ENCODE data around the gene PECR. TPM values are rescaled to one million over a fixed set of nuclear protein-coding genes. Genes with fewer than 3 reads are reported as not detected.
A peak's percentile ranks its signal among the peaks of the same experiment; 100 is the strongest.

PECR gene
- total and polyA plus RNA-seq, 2 of the 13 experiments (the other 11 are each of a cell fraction or from before 2014, with no cell fraction given) = 151 to 153 TPM

- 31% methylated on average over 3 of the region's 3 CpGs for WGBS (ENCODE audit: low lambda C conversion rate)
- Histone ChIP-seq H2AFZ (ENCODE audit: low read length) (no peak overlapping the region), H3K4me2 (ENCODE audit: low read depth, low read length) (no peak overlapping the region), H3K4me3 (replicated peaks in 1 of 3; ENCODE audit: insufficient read depth in 1 of 3, low read depth in 2 of 3, low read length in 3 of 3) (no peak overlapping the region), H3K36me3 (replicated peaks in 1 of 2; ENCODE audit: control insufficient read depth in 1 of 2, insufficient read depth in 2 of 2, low read length in 2 of 2) (peaks cover 0 to 16% of the 10 kb centered on the region in 2 experiments; a peak in 3 of 5 replicates), H3K27me3 (ENCODE audit: control insufficient read depth in 1 of 2, insufficient read depth in 2 of 2, low read length in 2 of 2) (no peaks in the 10 kb centered on the region), H3K9me3 (ENCODE audit: low read length) (no peaks in the 10 kb centered on the region), H3K9ac (ENCODE audit: insufficient read depth, low read depth, low read length) (no peak overlapping the region), H3K79me2 (ENCODE audit: insufficient read depth, low read length) (no peaks in the 10 kb centered on the region), H3K4me1 (ENCODE audit: insufficient read depth, low read length) (peaks cover 20% of the 10 kb centered on the region), H4K20me1 (ENCODE audit: insufficient read depth, low read length) (no peaks in the 10 kb centered on the region), H3K27ac (ENCODE audit: extremely low read length, insufficient read depth, low read length) (no peak overlapping the region)
- CTCF ChIA-PET (ENCODE audit: low intra/inter-chr PET ratio, low total read pairs) = interaction anchor here (0.8 to 3.6 kb wide), 3 partner anchors 10 to 229 kb away, joined by 3 to 41 read pairs (median 13); partner anchors contain the start of gene MREG
- in situ Hi-C loops (cut with HindIII; ENCODE audit: extremely low pct_ligation_motif_present, low pct_unique_long_range_greater_than_20kb) (no loop called here), intact Hi-C loops (cut with micrococcal nuclease; ENCODE audit: unreplicated experiment) (loop anchor here (1.0 kb wide), 1 partner anchor 73 kb away; no protein-coding TSS in a partner anchor)
- FAIRE-seq (peak; percentile 68), ATAC-seq (peak; percentile 86), DNase-seq (ENCODE audit: low spot score) (peak; percentile 66)
- no TSS peak for BruUV-seq (replicated peaks)
- POLR2A ChIA-PET = interaction anchor here (0.7 kb wide), 1 partner anchor 70 kb away, joined by 3 read pairs; no protein-coding TSS in a partner anchor
- TF ChIP-seq ZNF557 (CRISPR knock-in tag; IDR thresholded peaks at IDR 0.05) = no peak
- TF ChIP-seq SRF (IDR thresholded peaks at IDR 0.05; ENCODE audit: low read depth, low read length) = no peak
- no peak for TF ChIP-seq ZNF44 (CRISPR knock-in tag; IDR thresholded peaks at IDR 0.05)
- TF ChIP-seq CTCF (CRISPR knock-in tag; IDR thresholded peaks at IDR 0.05) = peak; percentile 73
- TF ChIP-seq STAG1 (CRISPR knock-in tag; IDR thresholded peaks at IDR 0.05) = peak; percentile 55
- no peak for TF ChIP-seq ZNF567 (CRISPR knock-in tag; IDR thresholded peaks at IDR 0.05; ENCODE audit: borderline replicate concordance)
- peak; percentile 46 for TF ChIP-seq XRCC5 (optimal IDR thresholded peaks at IDR 0.05; ENCODE audit: low read length)
- 0 out of 2 replicates have a peak, but pooled peaks have one; percentile 51 for TF ChIP-seq RAD21 (CRISPR knock-in tag; IDR thresholded peaks at IDR 0.05)
- TF ChIP-seq PPARG (CRISPR knock-in tag; conservative IDR thresholded peaks at IDR 0.05) = 0 out of 2 replicates have a peak, but pooled peaks have one; percentile 28
- TF ChIP-seq, protein P1, sequence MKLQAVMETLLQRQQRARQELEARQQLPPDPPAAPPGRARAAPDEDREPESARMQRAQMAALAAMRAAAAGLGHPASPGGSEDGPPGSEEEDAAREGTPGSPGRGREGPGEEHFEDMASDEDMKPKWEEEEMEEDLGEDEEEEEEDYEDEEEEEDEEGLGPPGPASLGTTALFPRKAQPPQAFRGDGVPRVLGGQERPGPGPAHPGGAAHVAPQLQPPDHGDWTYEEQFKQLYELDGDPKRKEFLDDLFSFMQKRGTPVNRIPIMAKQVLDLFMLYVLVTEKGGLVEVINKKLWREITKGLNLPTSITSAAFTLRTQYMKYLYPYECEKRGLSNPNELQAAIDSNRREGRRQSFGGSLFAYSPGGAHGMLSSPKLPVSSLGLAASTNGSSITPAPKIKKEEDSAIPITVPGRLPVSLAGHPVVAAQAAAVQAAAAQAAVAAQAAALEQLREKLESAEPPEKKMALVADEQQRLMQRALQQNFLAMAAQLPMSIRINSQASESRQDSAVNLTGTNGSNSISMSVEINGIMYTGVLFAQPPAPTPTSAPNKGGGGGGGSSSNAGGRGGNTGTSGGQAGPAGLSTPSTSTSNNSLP (IDR thresholded peaks at IDR 0.05; ENCODE audit: low read depth, low read length) = 0 out of 2 replicates have a peak, but pooled peaks have one; percentile 42
- no peak for TF ChIP-seq MAFK (conservative IDR thresholded peaks at IDR 0.05 in 1 of 2, IDR thresholded peaks at IDR 0.05 in 1 of 2; ENCODE audit: low read length in 2 of 2)
- TF ChIP-seq ZSCAN12 (CRISPR knock-in tag; IDR thresholded peaks at IDR 0.05) = no peak
- TF ChIP-seq, protein P2, sequence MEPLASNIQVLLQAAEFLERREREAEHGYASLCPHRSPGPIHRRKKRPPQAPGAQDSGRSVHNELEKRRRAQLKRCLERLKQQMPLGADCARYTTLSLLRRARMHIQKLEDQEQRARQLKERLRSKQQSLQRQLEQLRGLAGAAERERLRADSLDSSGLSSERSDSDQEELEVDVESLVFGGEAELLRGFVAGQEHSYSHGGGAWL (CRISPR knock-in tag; IDR thresholded peaks at IDR 0.05) = no peak
- TF ChIP-seq ZNF839 (CRISPR knock-in tag; IDR thresholded peaks at IDR 0.05; ENCODE audit: borderline replicate concordance) = no peak
- no peak for TF ChIP-seq ZNF256 (CRISPR knock-in tag; conservative IDR thresholded peaks at IDR 0.05)
- TF ChIP-seq TBX3 (IDR thresholded peaks at IDR 0.05; ENCODE audit: borderline replicate concordance) = no peak
- TF ChIP-seq SMC3 (IDR thresholded peaks at IDR 0.05; ENCODE audit: low read length) = peak; percentile 73
- TF ChIP-seq NCOA2 (CRISPR knock-in tag; IDR thresholded peaks at IDR 0.05) = no peak
- TF ChIP-seq SALL1 (CRISPR knock-in tag; IDR thresholded peaks at IDR 0.05) = no peak
- no peak for TF ChIP-seq ZNF639 (CRISPR knock-in tag; conservative IDR thresholded peaks at IDR 0.05)
Observed at GRCh38 chr2:216023055-216023648, 58.5 kb downstream of the PECR start.
